ENCODE measurements around the gene SENP8.

Gene SENP8

DNA sequence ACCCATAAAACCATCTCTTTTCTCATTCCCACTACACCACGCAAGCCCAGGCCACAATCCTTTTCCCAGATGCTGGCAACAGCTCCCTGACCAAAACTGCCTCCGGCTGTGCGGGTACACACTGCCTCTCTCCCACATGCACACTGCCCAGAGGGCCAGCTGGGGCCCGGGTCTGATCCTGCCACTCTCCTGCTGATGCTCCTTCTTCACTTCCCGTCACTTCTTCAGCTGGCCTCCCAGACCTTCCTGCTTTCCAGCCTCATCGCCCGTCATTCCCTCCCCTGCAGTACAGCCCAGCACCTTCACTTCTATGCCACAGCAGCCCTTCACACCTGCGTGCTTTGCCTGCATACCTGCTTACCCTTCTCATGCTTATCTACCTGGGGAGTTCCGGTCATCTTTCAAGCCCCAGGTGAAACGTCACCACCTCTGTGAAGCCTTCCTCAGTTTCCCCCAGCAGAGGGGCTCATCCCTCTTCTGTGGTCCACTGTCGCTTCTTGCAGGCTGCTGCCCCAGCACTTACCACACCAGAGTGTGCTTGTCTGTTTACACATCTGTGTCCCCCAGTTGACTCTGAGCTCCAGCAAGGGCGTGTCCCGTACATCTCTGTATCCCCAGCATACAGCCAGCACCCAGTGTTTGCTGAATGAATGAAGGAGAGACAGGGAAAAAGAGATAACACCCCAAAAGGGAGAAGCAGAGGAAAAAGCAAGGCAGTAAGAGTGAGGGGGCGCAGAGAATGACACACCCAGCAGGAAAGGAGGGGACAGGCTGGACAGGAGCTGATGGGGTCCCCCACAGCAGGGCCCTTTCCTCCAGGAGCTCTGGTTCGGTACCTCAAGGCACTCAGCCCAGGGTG lies 57.2 kb downstream of the SENP8 start:
- no peak for DNase-seq (ENCODE audit: low spot score)

DNA sequence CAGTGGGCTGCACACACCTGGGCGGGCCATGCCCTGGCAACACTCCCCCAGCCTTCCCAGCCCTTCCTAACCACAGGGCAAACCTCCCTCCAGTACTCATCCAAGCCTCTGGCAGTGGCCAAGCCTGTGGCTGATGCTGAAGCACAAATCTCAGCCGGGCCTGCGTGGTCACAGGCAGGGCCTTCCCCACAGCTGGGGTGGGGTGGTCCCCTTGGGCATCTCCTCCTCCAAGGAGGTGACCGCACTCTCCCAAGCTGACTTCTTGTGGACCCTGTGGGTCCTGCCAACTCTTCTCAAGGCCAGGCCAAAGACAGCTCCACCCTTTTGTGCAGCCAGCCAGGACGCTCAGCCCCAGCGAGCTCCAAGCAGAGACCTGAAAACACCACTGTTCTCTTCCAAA lies 58.0 kb downstream of the SENP8 start:
- no peak for DNase-seq (ENCODE audit: low spot score)

DNA sequence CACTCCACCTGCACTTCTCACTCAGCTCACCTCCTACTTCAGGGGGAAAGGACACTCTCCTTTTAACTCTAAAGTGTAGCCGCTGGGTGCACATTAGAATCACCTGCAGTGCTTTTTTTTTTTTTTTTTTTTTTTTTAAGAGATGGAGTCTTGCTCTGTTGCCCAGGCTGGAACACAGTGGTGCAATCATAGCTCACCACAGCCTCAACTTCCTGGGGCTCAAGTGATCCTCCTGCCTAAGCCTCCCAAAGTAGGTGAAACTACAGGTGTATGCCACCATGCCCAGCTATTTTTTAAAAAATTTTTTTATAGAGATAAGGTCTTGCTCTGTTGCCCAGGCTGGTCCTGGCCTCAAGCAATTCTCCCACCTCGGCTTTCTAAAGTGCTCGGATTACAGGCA lies 58.5 kb downstream of the SENP8 start:
- no peak for DNase-seq (ENCODE audit: low spot score)

DNA sequence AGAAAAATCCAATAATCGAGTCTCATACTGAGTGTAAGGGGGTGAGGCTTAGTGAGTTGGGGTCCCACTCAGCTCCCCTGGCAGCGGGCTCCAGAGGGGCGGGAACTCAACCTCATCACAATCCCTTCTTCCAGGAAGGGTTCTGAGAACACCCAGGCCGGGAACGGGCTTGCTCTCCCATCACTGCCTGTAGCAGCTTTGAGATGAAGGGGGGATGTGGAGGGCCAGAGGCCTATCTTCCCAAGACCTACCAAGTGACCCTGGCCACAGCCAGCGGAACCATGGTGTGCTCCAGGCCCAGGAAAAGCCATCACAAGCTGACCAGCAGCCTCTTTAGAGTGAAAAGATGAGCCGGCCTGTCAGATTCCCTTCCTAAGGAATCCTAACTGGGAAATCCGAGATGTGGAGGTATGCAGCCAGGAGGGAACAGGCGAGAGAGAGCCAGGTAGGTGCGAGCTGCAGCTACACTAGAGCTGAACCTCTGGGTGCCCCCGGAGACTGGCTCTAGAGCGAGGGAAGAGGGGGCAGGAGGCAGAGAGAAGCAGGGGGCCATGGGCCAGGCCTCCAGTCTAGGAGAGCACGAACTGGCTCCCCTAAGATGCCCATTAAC lies 60.9 kb downstream of the SENP8 start:
- DNase-seq (ENCODE audit: low spot score), result no peak

DNA sequence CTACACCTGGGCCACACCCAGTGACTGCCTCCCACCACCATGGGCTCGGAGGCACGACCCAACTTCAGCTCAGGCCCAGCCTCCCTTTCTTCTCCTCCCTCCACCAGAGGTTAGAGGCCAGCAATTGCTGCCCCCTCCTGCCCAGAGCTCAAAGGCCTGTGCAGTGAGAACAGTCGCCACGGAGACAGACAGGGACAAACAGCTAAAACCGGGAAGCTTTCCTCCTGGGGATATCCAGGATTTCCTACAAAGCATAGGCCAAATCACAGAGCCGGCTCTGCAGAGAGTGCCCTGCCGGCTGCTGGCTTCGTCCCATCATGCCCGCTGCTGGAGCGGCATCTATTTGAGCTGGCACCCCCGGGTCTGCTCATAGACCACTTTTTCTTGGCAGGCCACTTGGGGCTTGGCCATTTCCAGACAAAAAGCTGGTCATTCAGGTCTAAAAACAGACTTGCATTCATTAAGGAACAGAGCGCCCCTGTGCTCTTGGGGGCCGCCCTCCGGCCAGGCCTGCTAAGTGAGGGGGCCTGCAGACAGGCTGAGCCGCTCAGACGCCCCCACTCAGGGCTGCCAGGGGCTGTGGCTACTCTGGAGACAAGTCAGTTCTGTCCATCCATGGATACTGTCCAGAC lies 61.9 kb downstream of the SENP8 start:
- no peak for DNase-seq (ENCODE audit: low spot score)

DNA sequence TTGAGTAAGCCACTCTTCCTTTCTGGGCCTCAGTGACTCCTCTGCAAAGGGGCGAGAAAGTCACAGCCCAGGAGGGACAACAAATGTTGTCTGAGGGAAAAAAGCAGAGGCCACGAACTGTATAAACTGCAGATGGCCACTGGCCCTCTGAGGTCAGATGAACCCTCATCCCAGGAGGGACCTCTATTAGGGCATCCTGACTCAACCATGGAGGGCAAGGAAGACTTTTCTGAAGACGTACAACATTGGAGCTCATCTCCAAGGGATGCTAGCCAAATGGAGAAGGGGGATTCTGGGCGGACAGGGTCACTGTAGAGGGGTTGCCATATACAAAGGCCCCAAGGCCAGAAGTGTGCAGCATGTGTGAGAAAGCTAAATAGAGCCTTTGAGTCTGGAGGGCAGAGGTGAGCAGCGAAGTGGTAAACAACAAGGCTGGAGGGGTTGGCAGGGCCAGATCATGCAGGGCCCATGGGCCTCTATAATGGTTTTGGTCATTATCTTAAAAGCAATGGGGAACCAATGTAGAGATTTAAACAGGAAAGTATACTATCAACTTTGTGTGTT lies 62.6 kb downstream of the SENP8 start:
- no peak for DNase-seq (ENCODE audit: low spot score)

DNA sequence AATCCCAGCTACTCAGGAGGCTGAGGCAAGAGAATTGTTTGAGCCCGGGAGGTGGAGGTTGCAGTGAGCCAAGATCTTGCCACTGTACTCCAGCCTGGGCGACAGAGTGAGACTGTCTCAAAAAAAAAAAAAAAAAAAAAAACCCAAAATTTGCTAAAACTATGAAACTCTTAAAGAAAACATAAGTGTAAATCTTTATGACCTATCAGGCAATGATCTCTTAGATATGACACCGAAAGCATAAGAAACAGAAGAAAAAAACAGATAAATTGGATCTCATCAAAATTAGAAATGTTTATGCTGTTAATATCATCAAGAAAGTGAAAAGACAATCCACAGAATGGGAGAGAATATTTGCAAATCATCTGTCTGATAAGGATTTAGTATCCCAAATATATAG lies 64.0 kb downstream of the SENP8 start:
- DNase-seq (ENCODE audit: low spot score), result no peak

DNA sequence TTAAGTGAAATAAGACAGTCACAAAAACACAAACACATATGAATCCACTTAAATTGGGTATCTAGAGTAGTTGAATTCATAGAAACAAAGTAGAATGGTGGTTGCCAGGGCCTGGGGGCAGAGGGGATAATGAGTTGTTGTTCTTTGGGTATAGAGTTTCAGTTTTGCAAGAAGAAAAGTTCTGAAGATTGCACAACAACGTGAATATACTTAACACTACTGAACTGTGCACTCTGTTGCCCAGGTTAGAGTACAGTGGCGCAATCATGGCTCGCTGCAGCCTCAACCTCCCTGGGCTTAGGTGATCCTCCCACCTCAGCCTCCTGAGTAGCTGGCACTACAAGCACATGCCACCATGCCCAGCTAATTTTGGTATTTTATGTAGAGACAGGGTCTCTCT lies 64.5 kb downstream of the SENP8 start:
- DNase-seq (ENCODE audit: low spot score), result no peak

DNA sequence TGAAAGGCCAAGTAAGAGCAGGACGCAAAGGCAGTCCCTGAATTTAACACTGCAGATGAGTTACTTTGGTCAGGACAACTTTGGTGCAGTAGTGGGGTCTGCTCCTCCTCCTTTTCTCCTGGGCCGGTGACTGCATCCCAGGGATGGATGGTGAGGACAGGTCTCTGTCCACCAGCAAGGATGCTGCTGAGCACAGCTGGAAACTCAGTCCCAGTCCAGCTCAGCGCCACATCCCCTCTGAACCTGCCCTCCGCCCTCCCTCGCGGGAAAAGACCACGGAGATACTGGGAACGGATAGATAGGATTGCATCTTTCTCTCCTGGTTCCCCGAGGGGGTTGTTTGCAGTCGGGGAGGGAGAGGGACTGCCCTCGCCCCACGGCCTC lies 65.6 kb downstream of the SENP8 start:
- DNase-seq (ENCODE audit: low spot score), result no peak

DNA sequence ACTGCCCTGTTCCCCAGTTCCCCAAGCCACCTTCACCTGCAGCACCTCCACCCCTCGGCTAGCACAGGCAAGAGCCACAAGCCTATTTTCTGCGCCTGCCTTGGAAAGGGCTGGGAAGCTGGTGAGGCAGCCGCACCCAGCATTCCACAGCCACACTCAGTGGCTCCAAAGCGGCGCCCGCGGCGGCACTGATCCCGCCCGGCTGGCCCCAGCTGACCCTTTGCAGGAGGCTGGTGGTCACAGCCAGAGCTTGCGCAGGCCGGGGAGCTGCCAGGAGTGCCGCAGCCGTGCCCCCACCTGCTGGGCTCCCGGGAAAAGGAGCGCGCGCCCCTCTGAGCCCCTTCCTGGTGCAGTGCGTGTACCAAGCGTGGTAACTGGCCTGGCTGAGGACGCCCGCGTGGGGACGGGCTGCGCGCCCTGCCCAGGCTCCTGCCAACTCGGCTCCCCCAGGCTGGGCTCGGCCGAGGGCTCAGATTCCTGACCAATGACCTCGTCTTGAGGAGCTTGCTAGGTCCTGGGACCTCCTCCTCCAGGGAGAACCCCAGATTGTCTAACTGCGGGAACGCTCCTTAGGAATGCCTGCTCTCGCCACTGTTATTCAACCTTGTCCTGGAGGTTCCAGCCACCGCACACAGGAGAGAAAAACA lies 66.1 kb downstream of the SENP8 start:
- peak; percentile 73 for DNase-seq (ENCODE audit: low spot score)

DNA sequence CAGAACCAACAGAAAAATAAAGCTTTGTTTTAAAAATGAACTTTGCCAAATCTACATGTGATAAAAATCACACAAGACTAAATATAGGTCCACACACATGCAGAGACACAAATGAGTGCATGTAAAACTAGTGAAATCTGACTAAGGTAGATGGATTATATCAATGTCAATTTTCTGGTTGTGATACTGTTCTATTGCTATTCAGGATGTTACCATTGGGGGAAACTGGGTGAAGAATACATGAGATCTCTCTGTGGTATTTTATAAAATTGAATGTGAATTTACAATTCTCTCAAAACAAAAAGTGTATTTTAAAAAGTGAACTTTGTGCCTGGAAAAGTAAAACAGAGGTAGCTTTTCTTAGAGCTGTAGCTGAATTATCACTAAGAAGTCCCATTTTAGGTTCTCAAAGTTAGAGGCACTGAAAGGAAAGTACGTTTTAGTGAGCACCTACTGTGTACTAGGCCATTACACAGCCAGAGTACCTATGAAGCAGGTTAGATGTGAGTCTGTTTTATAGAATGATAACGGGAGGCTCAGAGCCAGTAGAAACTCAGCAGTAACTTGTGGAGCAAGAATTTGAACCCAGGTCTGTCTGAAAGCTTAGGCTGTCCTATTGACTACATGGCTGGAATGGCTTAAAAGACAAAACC lies 71.2 kb downstream of the SENP8 start:
- DNase-seq (ENCODE audit: low spot score), result no peak

DNA sequence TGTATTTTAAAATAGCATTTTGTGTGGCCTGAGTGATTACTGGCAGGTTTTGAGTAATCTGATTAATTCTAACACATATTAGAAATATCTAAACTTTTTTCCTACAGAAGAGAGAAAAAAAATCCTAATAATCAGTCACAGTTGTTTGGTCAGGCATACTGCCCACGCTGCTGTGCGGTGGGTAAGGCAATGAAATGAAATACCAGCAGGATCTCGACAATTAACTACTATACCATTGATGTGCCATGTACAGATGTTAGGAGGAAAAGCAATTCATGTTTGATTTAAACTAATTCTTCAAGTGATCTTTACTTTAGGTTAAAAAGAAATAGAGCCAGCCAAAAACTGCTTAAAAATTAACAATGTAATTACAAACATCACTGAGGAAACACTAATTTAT lies 74.2 kb downstream of the SENP8 start:
- DNase-seq (ENCODE audit: low spot score), result no peak
